CD14-positive monocyte (primary cell): ENCODE measurements around the gene MYO1C. TPM values are rescaled to one million over a fixed set of nuclear protein-coding genes. Genes with fewer than 3 reads are reported as not detected.

Source experiments
- DNase-seq, 3 donors: peaks; one replicate each; pipeline ENCODE4 v3.0.0-alpha.2; 2011 to 2022
- H2AFZ ChIP-seq: 2 replicates; pipeline ENCODE4 v1.6.0; 2012; ENCODE audit warnings: mild to moderate bottlenecking, low read depth, low read length, inconsistent platforms; ENCODE audit not compliant: insufficient read depth, poor library complexity, severe bottlenecking
- H3K27ac ChIP-seq, 2 donors: 1 replicate in 1 of 2; 2 replicates in 1 of 2; pipeline ENCODE4 v1.5.1; 2012 to 2013; ENCODE audit warnings: low read length in 2 of 2, control low read depth in 1 of 2, inconsistent platforms in 1 of 2, low read depth in 1 of 2, mild to moderate bottlenecking in 1 of 2
- H3K27me3 ChIP-seq, 2 donors: one replicate each; pipeline versions ENCODE4 v1.6.0 to v1.6.1; 2011 to 2013; ENCODE audit warnings: low read length in 2 of 2; ENCODE audit not compliant: control insufficient read depth in 2 of 2, insufficient read depth in 2 of 2
- H3K36me3 ChIP-seq, 2 donors: replicated peaks in 1 of 2; 1 replicate in 1 of 2; 2 replicates in 1 of 2; pipeline versions ENCODE4 v1.5.1 to v1.6.1; 2012 to 2013; ENCODE audit warnings: low read length in 2 of 2, control low read depth in 1 of 2, inconsistent platforms in 1 of 2, mild to moderate bottlenecking in 1 of 2; ENCODE audit not compliant: insufficient read depth in 2 of 2, control insufficient read depth in 1 of 2
- H3K4me1 ChIP-seq, 2 donors: 1 replicate in 1 of 2; 2 replicates in 1 of 2; pipeline versions ENCODE4 v1.5.1 to v1.6.1; 2012 to 2013; ENCODE audit warnings: low read length in 2 of 2, control low read depth in 1 of 2, inconsistent platforms in 1 of 2, mild to moderate bottlenecking in 1 of 2, moderate library complexity in 1 of 2; ENCODE audit not compliant: insufficient read depth in 2 of 2, control insufficient read depth in 1 of 2
- H3K4me2 ChIP-seq: replicated peaks from 2 replicates; pipeline ENCODE3; 2012; ENCODE audit warnings: low read length, moderate library complexity, mild to moderate bottlenecking; ENCODE audit not compliant: poor library complexity, severe bottlenecking; ENCODE audit errors: extremely low read depth
- H3K4me3 ChIP-seq, 3 experiments: fragments of 200-600 bp in 1 of 3; sonication (generic) in 1 of 3; replicated peaks in 1 of 3; 1 replicate in 2 of 3; 2 replicates in 1 of 3; pipeline ENCODE4 v1.5.1; 2011 to 2013; ENCODE audit warnings: low read length in 3 of 3, mild to moderate bottlenecking in 3 of 3, control low read depth in 2 of 3, low read depth in 2 of 3, inconsistent platforms in 1 of 3, moderate library complexity in 1 of 3
- H3K79me2 ChIP-seq: 2 replicates; pipeline ENCODE4 v1.6.0; 2012; ENCODE audit warnings: mild to moderate bottlenecking, control low read depth, inconsistent platforms, low read length, moderate library complexity; ENCODE audit not compliant: insufficient read depth
- H3K9ac ChIP-seq: 2 replicates; pipeline ENCODE4 v1.6.0; 2017; ENCODE audit warnings: low read length, mild to moderate bottlenecking; ENCODE audit not compliant: insufficient read depth, poor library complexity, severe bottlenecking
- H3K9me3 ChIP-seq, 2 donors: replicated peaks in 1 of 2; 1 replicate in 1 of 2; 2 replicates in 1 of 2; pipeline versions ENCODE4 v1.5.1 to v1.6.1; 2012 to 2013; ENCODE audit warnings: low read length in 2 of 2, control low read depth in 1 of 2; ENCODE audit not compliant: control insufficient read depth in 1 of 2, insufficient read depth in 1 of 2
- H4K20me1 ChIP-seq: 2 replicates; pipeline ENCODE4 v1.6.0; 2012; ENCODE audit warnings: mild to moderate bottlenecking, low read length, control low read depth, moderate library complexity; ENCODE audit not compliant: insufficient read depth
- H3K27ac Mint-ChIP-seq, 7 donors: one replicate each; pipeline ENCODE4 v1.8.0; 2020; ENCODE audit warnings: mild to moderate bottlenecking in 7 of 7, mixed read lengths in 7 of 7, moderate library complexity in 6 of 7, inconsistent platforms in 2 of 7
- H3K27me3 Mint-ChIP-seq, 3 donors: one replicate each; pipeline ENCODE4 v1.8.0; 2021 to 2022; ENCODE audit warnings: low read depth in 3 of 3, mild to moderate bottlenecking in 3 of 3, mixed read lengths in 3 of 3, moderate library complexity in 3 of 3, inconsistent platforms in 1 of 3
- H3K36me3 Mint-ChIP-seq, 2 donors: one replicate each; pipeline ENCODE4 v1.8.0; 2020; ENCODE audit warnings: mixed read lengths in 2 of 2, inconsistent platforms in 1 of 2, mild to moderate bottlenecking in 1 of 2
- H3K4me1 Mint-ChIP-seq: one replicate; pipeline ENCODE4 v1.8.0; 2020; ENCODE audit warnings: mild to moderate bottlenecking, mixed read lengths
- H3K4me3 Mint-ChIP-seq, 2 donors: one replicate each; pipeline ENCODE4 v1.8.0; 2020; ENCODE audit warnings: mild to moderate bottlenecking in 2 of 2, mixed read lengths in 2 of 2, moderate library complexity in 1 of 2
- H3K9me3 Mint-ChIP-seq, 7 donors: one replicate each; pipeline ENCODE4 v1.8.0; 2020 to 2022; ENCODE audit warnings: mixed read lengths in 7 of 7, mild to moderate bottlenecking in 6 of 7, moderate library complexity in 6 of 7, inconsistent platforms in 2 of 7
- CTCF ChIP-seq: fragments of 200-600 bp; IDR thresholded peaks from one replicate; pipeline ENCODE4 v1.8.0; 2022; ENCODE audit warnings: antibody characterized with exemption, mild to moderate bottlenecking
- WGBS: methylation state at CpG from one replicate; pipeline ENCODE4 v1.1.5; 2013; ENCODE audit warnings: missing lambda C conversion rate; ENCODE audit not compliant: insufficient coverage; 5-methylcytosine and 5-hydroxymethylcytosine counted together
- intact Hi-C, 2 donors: fragments of 100-400 bp; cut with micrococcal nuclease; formaldehyde crosslinking; loops; one replicate each; pipeline versions ENCODE4 v1.15.0 to v1.15.1; 2023
- polyA plus RNA-seq, 3 donors: library from polyadenylated mRNA; depleted of rRNA in 1 of 3; unstranded in 2 of 3; stranded (reverse) in 1 of 3; fragments of 300-500 nt in 2 of 3; fragments of >200 nt in 1 of 3; fragmentation: Illumina TruSeq in 2 of 3; gene quantifications; 1 replicate in 2 of 3; 2 replicates in 1 of 3; pipeline ENCODE4 v1.2.3, GENCODE V29; 2012 to 2021

MYO1C gene
- polyA plus RNA-seq, 3 donors, result 2.5 to 9.5 (median 3.1) TPM

GRCh38 chr17:1497831-1498230 is 5.3 kb upstream of the MYO1C start:
- Histone ChIP-seq H3K27ac (no peak overlapping the region), H3K4me3 (no peak overlapping the region), H3K36me3 (peaks cover 32 to 63% of the 10 kb centered on the region in 2 donors), H2AFZ (no peak overlapping the region), H3K4me2 (no peak overlapping the region), H3K27me3 (peaks cover under 1 to 13% of the 10 kb centered on the region in 2 donors), H3K4me1 (peaks cover 13% of the 10 kb centered on the region in 2 donors), H4K20me1 (peaks cover 19% of the 10 kb centered on the region), H3K9me3 (no peaks in the 10 kb centered on the region), H3K79me2 (no peaks in the 10 kb centered on the region), H3K9ac (no peak overlapping the region)
- Mint-ChIP-seq H3K27ac (no peak overlapping the region), H3K27me3 (peaks cover 11 to 18% (median 16%) of the 10 kb centered on the region in 3 donors), H3K4me3 (no peak overlapping the region), H3K36me3 (peaks cover 66 to 82% of the 10 kb centered on the region in 2 donors), H3K9me3 (no peaks in the 10 kb centered on the region), H3K4me1 (peaks cover 13% of the 10 kb centered on the region)
- 81% methylated on average over 15 of the region's 15 CpGs for WGBS
- DNase-seq, result no peak
- intact Hi-C loops, result no loop called here
- no peak for TF ChIP-seq CTCF

GRCh38 chr17:1496869-1497268 is 4.4 kb upstream of the MYO1C start:
- no peak overlapping the region for H3K4me3 Mint-ChIP-seq
- Histone ChIP-seq H3K27ac (no peak overlapping the region), H3K9ac (no peak overlapping the region), H4K20me1 (peaks cover 28% of the 10 kb centered on the region), H3K36me3 (peaks cover 32 to 55% of the 10 kb centered on the region in 2 donors), H3K27me3 (peaks cover 3 to 23% of the 10 kb centered on the region in 2 donors), H3K4me2 (no peak overlapping the region), H3K79me2 (no peaks in the 10 kb centered on the region), H3K4me1 (peaks cover 23% of the 10 kb centered on the region in 2 donors), H3K9me3 (no peaks in the 10 kb centered on the region), H2AFZ (no peak overlapping the region), H3K4me3 (no peak overlapping the region)
- peaks cover 20 to 28% (median 25%) of the 10 kb centered on the region in 3 donors for H3K27me3 Mint-ChIP-seq
- H3K36me3 Mint-ChIP-seq, result peaks cover 62 to 74% of the 10 kb centered on the region in 2 donors
- intact Hi-C loops, result no loop called here
- no peak for TF ChIP-seq CTCF
- H3K27ac Mint-ChIP-seq, result no peak overlapping the region
- peaks cover 23% of the 10 kb centered on the region for H3K4me1 Mint-ChIP-seq
- WGBS, result 98% methylated on average over 14 of the region's 14 CpGs
- H3K9me3 Mint-ChIP-seq, result peaks cover 0 to 2% (median 0%) of the 10 kb centered on the region in 7 donors
- no peak for DNase-seq
